ENCODE measurements around the gene ST8SIA6.

DNA sequence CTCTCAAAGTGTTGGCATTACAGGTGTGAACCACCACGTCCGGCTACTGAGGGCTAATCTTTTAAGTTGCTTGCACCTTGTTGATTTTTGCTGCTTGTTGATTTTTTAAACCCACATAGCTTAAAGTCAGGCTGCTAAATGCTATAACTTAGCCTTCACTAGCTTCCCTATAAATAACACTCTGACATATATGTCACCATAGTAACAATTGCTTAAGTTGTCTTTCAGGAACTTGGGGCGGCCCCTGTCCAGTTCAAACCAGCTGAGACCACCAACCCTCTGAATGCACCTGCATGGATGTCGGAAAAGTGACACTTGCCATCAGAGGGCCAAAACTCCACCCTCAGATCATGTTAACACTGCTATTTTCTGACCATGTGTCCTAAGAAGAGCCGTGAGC lies 47.3 kb downstream of the ST8SIA6 start:
- TF ChIP-seq, protein P1, sequence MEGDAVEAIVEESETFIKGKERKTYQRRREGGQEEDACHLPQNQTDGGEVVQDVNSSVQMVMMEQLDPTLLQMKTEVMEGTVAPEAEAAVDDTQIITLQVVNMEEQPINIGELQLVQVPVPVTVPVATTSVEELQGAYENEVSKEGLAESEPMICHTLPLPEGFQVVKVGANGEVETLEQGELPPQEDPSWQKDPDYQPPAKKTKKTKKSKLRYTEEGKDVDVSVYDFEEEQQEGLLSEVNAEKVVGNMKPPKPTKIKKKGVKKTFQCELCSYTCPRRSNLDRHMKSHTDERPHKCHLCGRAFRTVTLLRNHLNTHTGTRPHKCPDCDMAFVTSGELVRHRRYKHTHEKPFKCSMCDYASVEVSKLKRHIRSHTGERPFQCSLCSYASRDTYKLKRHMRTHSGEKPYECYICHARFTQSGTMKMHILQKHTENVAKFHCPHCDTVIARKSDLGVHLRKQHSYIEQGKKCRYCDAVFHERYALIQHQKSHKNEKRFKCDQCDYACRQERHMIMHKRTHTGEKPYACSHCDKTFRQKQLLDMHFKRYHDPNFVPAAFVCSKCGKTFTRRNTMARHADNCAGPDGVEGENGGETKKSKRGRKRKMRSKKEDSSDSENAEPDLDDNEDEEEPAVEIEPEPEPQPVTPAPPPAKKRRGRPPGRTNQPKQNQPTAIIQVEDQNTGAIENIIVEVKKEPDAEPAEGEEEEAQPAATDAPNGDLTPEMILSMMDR (IDR thresholded peaks at IDR 0.05) = no peak
- no peak for TF ChIP-seq POLR2A (IDR thresholded peaks at IDR 0.05)
